Chondrocyte (in vitro differentiated cells): ENCODE data around the gene PLEKHA4. TPM values are rescaled to one million over a fixed set of nuclear protein-coding genes. Genes with fewer than 3 reads are reported as not detected.

Experiments
- total RNA-seq: library from RNA; stranded (reverse); gene quantifications from 3 replicates; pipeline ENCODE4 v1.2.1, GENCODE V29; 2021

PLEKHA4 gene
- total RNA-seq, 1 donor from 2014 or later = 16.8 TPM

Other genes starting within 250 kb of the PLEKHA4 start
- 727 to 753 TPM (median 751 TPM) in 3 replicates for gene RPL18, start 249.4 kb downstream of the PLEKHA4 start, total RNA-seq
- 18.6 to 26.5 TPM (median 20.7 TPM) in 3 replicates for gene SPHK2, start 249.1 kb downstream of the PLEKHA4 start, total RNA-seq
- gene DBP, start 231.2 kb downstream of the PLEKHA4 start, total RNA-seq = 2.1 to 6.2 TPM (median 3.9 TPM) in 3 replicates
- 8.1 to 14.1 TPM (median 9.1 TPM) in 3 replicates for gene CA11, start 222.4 kb downstream of the PLEKHA4 start, total RNA-seq
- 0.97 to 1.1 TPM (median 1.1 TPM) in 3 replicates for gene NTN5, start 195.6 kb downstream of the PLEKHA4 start, total RNA-seq
- not detected in 3 replicates for gene FUT2, start 172.6 kb downstream of the PLEKHA4 start, total RNA-seq
- gene MAMSTR, start 148.9 kb downstream of the PLEKHA4 start, total RNA-seq = 1.6 to 2.9 TPM (median 1.7 TPM) in 3 replicates
- gene RASIP1, start 128.0 kb downstream of the PLEKHA4 start, total RNA-seq = 0.31 to 1.00 TPM (median 0.62 TPM) in 3 replicates
- not detected in 3 replicates for gene IZUMO1, start 121.7 kb downstream of the PLEKHA4 start, total RNA-seq
- gene FUT1, start 116.0 kb downstream of the PLEKHA4 start, total RNA-seq = 0.44 to 0.52 TPM in 2 of 3 replicates, not detected in the other
- not detected in 3 replicates for gene FGF21, start 113.1 kb downstream of the PLEKHA4 start, total RNA-seq
- 30.9 to 42.2 TPM (median 41.4 TPM) in 3 replicates for gene BCAT2, start 57.6 kb downstream of the PLEKHA4 start, total RNA-seq
- 11.4 to 13.6 TPM (median 13.5 TPM) in 3 replicates for gene HSD17B14, start 32.1 kb downstream of the PLEKHA4 start, total RNA-seq
- gene PPP1R15A, start 3.8 kb upstream of the PLEKHA4 start, total RNA-seq = 42.1 to 106 TPM (median 104 TPM) in 3 replicates
- gene TULP2, start 30.1 kb upstream of the PLEKHA4 start, total RNA-seq = not detected in 3 replicates
- 209 to 277 TPM (median 215 TPM) in 3 replicates for gene NUCB1, start 31.7 kb upstream of the PLEKHA4 start, total RNA-seq
- not detected in 3 replicates for gene DHDH, start 65.1 kb upstream of the PLEKHA4 start, total RNA-seq
- 161 to 167 TPM (median 165 TPM) in 3 replicates for gene BAX, start 86.3 kb upstream of the PLEKHA4 start, total RNA-seq
- gene FTL, start 96.7 kb upstream of the PLEKHA4 start, total RNA-seq = 1,722 to 4,533 TPM (median 1,892 TPM) in 3 replicates
- 43.4 to 51.1 TPM (median 49.1 TPM) in 3 replicates for gene GYS1, start 124.7 kb upstream of the PLEKHA4 start, total RNA-seq
- gene RUVBL2, start 125.3 kb upstream of the PLEKHA4 start, total RNA-seq = 45.3 to 72.5 TPM (median 47.7 TPM) in 3 replicates
- not detected in 3 replicates for gene LHB, start 148.5 kb upstream of the PLEKHA4 start, total RNA-seq
- gene CGB3, start 155.7 kb upstream of the PLEKHA4 start, total RNA-seq = not detected in 3 replicates
- gene CGB2, start 163.3 kb upstream of the PLEKHA4 start, total RNA-seq = 0.56 TPM in 1 of 3 replicates, not detected in the others
- 0.92 TPM in 1 of 3 replicates, not detected in the others for gene CGB1, start 168.3 kb upstream of the PLEKHA4 start, total RNA-seq
- gene CGB5, start 175.2 kb upstream of the PLEKHA4 start, total RNA-seq = 1.6 TPM in 1 of 3 replicates, not detected in the others
- 1.7 to 3.1 TPM (median 2.4 TPM) in 3 replicates for gene CGB8, start 180.5 kb upstream of the PLEKHA4 start, total RNA-seq
- gene CGB7, start 189.1 kb upstream of the PLEKHA4 start, total RNA-seq = 0.52 to 0.85 TPM in 2 of 3 replicates, not detected in the other
- gene NTF4, start 196.2 kb upstream of the PLEKHA4 start, total RNA-seq = 1.1 to 1.6 TPM in 2 of 3 replicates, not detected in the other
- 0.12 TPM in 1 of 3 replicates, not detected in the others for gene KCNA7, start 204.1 kb upstream of the PLEKHA4 start, total RNA-seq
- gene SNRNP70, start 216.8 kb upstream of the PLEKHA4 start, total RNA-seq = 151 to 218 TPM (median 163 TPM) in 3 replicates
- 12.7 to 14.3 TPM (median 13.9 TPM) in 3 replicates for gene LIN7B, start 245.8 kb upstream of the PLEKHA4 start, total RNA-seq